IPS DF 6.9 (cell line): ENCODE measurements around the gene ATP6V1A.

Source experiments
- DNase-seq: peaks from one replicate; pipeline ENCODE4 v3.0.0-alpha.2; 2013; ENCODE audit warnings: low read depth, low spot score
- H3K27ac ChIP-seq: one replicate; pipeline ENCODE4 v1.5.1; 2013; ENCODE audit warnings: low read length, control low read depth
- H3K27me3 ChIP-seq: 2 replicates; pipeline ENCODE4 v1.6.1; 2013; ENCODE audit warnings: mild to moderate bottlenecking, low read length; ENCODE audit not compliant: control insufficient read depth, insufficient read depth
- H3K36me3 ChIP-seq: 2 replicates; pipeline ENCODE4 v1.6.1; 2013; ENCODE audit warnings: low read length; ENCODE audit not compliant: control insufficient read depth, insufficient read depth
- H3K4me1 ChIP-seq: 2 replicates; pipeline ENCODE4 v1.6.1; 2013; ENCODE audit warnings: low read length; ENCODE audit not compliant: control insufficient read depth, insufficient read depth
- H3K4me3 ChIP-seq: 2 replicates; pipeline ENCODE4 v1.5.1; 2013; ENCODE audit warnings: mild to moderate bottlenecking, low read length
- H3K9me3 ChIP-seq: 2 replicates; pipeline ENCODE4 v1.6.1; 2013; ENCODE audit warnings: low read length, inconsistent platforms; ENCODE audit not compliant: control insufficient read depth, insufficient read depth
- WGBS: extraction: QIAGEN DNeasy Blood & Tissue Kit; methylation state at CpG from one replicate; pipeline ENCODE4 v1.1.7; 2013; ENCODE audit warnings: mixed read lengths, missing lambda C conversion rate; ENCODE audit not compliant: insufficient read length, insufficient coverage; 5-methylcytosine and 5-hydroxymethylcytosine counted together

Gene ATP6V1A

GRCh38 chr3:113745756-113746547, 883 bp upstream of the ATP6V1A start, which contains the start of gene NAA50:
TSS of gene NAA50 (minus strand) at chr3:113746249. CDS start at chr3:113745949, 300 bp downstream.
- WGBS = no CpG with 5 or more reads among the region's 72 CpGs
- no peak for DNase-seq
- H3K4me3 ChIP-seq = peak within 1 kb of the TSS; percentile 98
- no peaks in the 10 kb centered on the region for H3K36me3 ChIP-seq
- H3K4me1 ChIP-seq = no peaks in the 10 kb centered on the region
- H3K27ac ChIP-seq = no peak within 1 kb of the TSS
- no peaks in the 10 kb centered on the region for H3K27me3 ChIP-seq
- H3K9me3 ChIP-seq = no peaks in the 10 kb centered on the region

- Histone ChIP-seq H3K4me1 (no peaks in the 10 kb centered on the region), H3K27ac (no peak overlapping the region), H3K9me3 (no peaks in the 10 kb centered on the region), H3K4me3 (peak overlapping the region; percentile 98), H3K27me3 (no peaks in the 10 kb centered on the region), H3K36me3 (no peaks in the 10 kb centered on the region)
- DNase-seq = no peak
- WGBS = no CpG with 5 or more reads among the region's 18 CpGs
These were observed 630 bp downstream of the ATP6V1A start for GRCh38 chr3:113747283-113748046.

- DNase-seq = no peak
- Histone ChIP-seq H3K36me3 (no peaks in the 10 kb centered on the region), H3K4me1 (no peaks in the 10 kb centered on the region), H3K4me3 (no peak overlapping the region), H3K27me3 (no peaks in the 10 kb centered on the region), H3K9me3 (no peaks in the 10 kb centered on the region), H3K27ac (no peak overlapping the region)
These were observed 4.3 kb downstream of the ATP6V1A start for GRCh38 chr3:113751141-113751540.

GRCh38 chr3:113753376-113753985, 6.6 kb downstream of the ATP6V1A start:
- Histone ChIP-seq H3K4me3 (no peak overlapping the region), H3K4me1 (no peaks in the 10 kb centered on the region), H3K27me3 (no peaks in the 10 kb centered on the region), H3K36me3 (no peaks in the 10 kb centered on the region), H3K9me3 (no peaks in the 10 kb centered on the region), H3K27ac (no peak overlapping the region)
- DNase-seq = no peak
- 48% methylated on average over 1 of the region's 4 CpGs for WGBS

GRCh38 chr3:113754494-113755159, 7.8 kb downstream of the ATP6V1A start:
- Histone ChIP-seq H3K4me1 (no peaks in the 10 kb centered on the region), H3K9me3 (no peaks in the 10 kb centered on the region), H3K27ac (no peak overlapping the region), H3K4me3 (no peak overlapping the region), H3K36me3 (no peaks in the 10 kb centered on the region), H3K27me3 (no peaks in the 10 kb centered on the region)
- no CpG with 5 or more reads among the region's 5 CpGs for WGBS
- DNase-seq = no peak

GRCh38 chr3:113758389-113759024, 11.7 kb downstream of the ATP6V1A start:
- WGBS = no CpG with 5 or more reads among the region's 1 CpG
- no peaks in the 10 kb centered on the region for H3K27me3 ChIP-seq
- no peak overlapping the region for H3K4me3 ChIP-seq
- no peaks in the 10 kb centered on the region for H3K9me3 ChIP-seq
- H3K27ac ChIP-seq = no peak overlapping the region
- no peaks in the 10 kb centered on the region for H3K36me3 ChIP-seq
- DNase-seq = no peak
- no peaks in the 10 kb centered on the region for H3K4me1 ChIP-seq

- H3K36me3 ChIP-seq = no peaks in the 10 kb centered on the region
- no peak overlapping the region for H3K4me3 ChIP-seq
- H3K9me3 ChIP-seq = no peaks in the 10 kb centered on the region
- DNase-seq = no peak
- H3K27me3 ChIP-seq = no peaks in the 10 kb centered on the region
- no peaks in the 10 kb centered on the region for H3K4me1 ChIP-seq
- WGBS = no CpG with 5 or more reads among the region's 2 CpGs
- H3K27ac ChIP-seq = no peak overlapping the region
These were observed 17.9 kb downstream of the ATP6V1A start for GRCh38 chr3:113764698-113765097.

GRCh38 chr3:113769551-113769950, 22.7 kb downstream of the ATP6V1A start:
- no peak for DNase-seq
- H3K4me3 ChIP-seq = no peak overlapping the region

GRCh38 chr3:113771993-113772392, 25.2 kb downstream of the ATP6V1A start:
- no peaks in the 10 kb centered on the region for H3K4me1 ChIP-seq
- DNase-seq = no peak
- no peaks in the 10 kb centered on the region for H3K9me3 ChIP-seq
- H3K27ac ChIP-seq = no peak overlapping the region
- no peaks in the 10 kb centered on the region for H3K27me3 ChIP-seq
- no peaks in the 10 kb centered on the region for H3K36me3 ChIP-seq
- H3K4me3 ChIP-seq = no peak overlapping the region

More at GRCh38 chr3:113769551-113769950, 22.7 kb downstream of the ATP6V1A start:
- Histone ChIP-seq H3K27ac (no peak overlapping the region), H3K36me3 (no peaks in the 10 kb centered on the region), H3K27me3 (no peaks in the 10 kb centered on the region), H3K9me3 (no peaks in the 10 kb centered on the region), H3K4me1 (no peaks in the 10 kb centered on the region)

GRCh38 chr3:113773381-113773780, 26.5 kb downstream of the ATP6V1A start:
- WGBS = no CpG with 5 or more reads among the region's 3 CpGs
- Histone ChIP-seq H3K36me3 (no peaks in the 10 kb centered on the region), H3K27me3 (no peaks in the 10 kb centered on the region), H3K4me1 (no peaks in the 10 kb centered on the region), H3K4me3 (no peak overlapping the region), H3K9me3 (no peaks in the 10 kb centered on the region), H3K27ac (no peak overlapping the region)
- no peak for DNase-seq
